SU-DHL-6 (cell line): Measurements from ENCODE around the gene KIRREL2.

Experiments used
- EZH2phosphoT487 ChIP-seq: fragments of 200-600 bp; sonication (generic), shearing (Covaris generic); conservative IDR thresholded peaks from 2 replicates; pipeline ENCODE4 v1.6.1; 2018; ENCODE audit warnings: mild to moderate bottlenecking, antibody characterized with exemption, low read length, moderate library complexity, mixed read lengths
- TF ChIP-seq, protein P1 (sequence below): fragments of 200-600 bp; sonication (generic); IDR thresholded peaks from one replicate; pipeline ENCODE4 v1.5.1; 2017; ENCODE audit warnings: antibody characterized with exemption, mild to moderate bottlenecking, low read length, moderate library complexity; ENCODE audit not compliant: insufficient read depth, poor library complexity, severe bottlenecking

DNA sequence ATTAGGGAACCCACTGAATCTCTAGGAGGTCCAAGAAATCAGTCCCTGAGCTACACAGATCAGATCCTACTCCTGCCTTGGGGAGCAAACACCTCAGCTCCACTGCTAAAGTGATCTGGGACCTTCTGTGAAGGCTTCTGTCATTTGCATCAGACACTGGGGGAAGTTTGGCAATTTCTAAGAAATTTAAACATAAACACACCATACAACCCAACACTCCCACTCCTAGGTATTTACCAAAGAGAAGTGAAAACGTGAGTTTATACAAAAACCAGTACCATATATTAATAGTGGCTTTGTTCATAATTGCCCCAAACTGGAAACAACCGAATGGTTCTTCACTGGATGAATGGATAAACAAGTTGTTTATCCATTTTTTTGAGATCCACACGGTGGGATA, 58.7 kb downstream of the KIRREL2 start:
- TF ChIP-seq, protein P1, sequence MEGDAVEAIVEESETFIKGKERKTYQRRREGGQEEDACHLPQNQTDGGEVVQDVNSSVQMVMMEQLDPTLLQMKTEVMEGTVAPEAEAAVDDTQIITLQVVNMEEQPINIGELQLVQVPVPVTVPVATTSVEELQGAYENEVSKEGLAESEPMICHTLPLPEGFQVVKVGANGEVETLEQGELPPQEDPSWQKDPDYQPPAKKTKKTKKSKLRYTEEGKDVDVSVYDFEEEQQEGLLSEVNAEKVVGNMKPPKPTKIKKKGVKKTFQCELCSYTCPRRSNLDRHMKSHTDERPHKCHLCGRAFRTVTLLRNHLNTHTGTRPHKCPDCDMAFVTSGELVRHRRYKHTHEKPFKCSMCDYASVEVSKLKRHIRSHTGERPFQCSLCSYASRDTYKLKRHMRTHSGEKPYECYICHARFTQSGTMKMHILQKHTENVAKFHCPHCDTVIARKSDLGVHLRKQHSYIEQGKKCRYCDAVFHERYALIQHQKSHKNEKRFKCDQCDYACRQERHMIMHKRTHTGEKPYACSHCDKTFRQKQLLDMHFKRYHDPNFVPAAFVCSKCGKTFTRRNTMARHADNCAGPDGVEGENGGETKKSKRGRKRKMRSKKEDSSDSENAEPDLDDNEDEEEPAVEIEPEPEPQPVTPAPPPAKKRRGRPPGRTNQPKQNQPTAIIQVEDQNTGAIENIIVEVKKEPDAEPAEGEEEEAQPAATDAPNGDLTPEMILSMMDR = no peak
- TF ChIP-seq EZH2phosphoT487 = no peak
